ENCODE measurements around the gene SLC66A3.

SLC66A3 gene

DNA sequence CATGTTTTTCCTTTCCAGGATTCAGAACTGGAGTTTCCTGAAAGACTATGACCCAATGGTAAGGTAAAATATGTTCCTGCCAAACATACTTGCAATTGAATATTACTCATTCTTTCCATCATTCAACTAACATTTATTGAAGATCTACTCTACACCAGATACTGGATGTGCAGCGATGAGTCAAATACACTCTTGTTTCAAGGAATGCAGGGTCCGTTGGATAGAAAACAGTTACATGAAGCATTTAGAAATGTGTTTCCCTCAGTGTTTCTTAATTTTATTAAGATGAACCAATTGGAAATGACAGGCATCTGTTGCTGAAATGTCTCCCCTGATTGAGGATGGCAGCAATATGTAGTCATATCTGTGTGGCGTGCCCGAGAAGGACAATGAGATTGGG is 14.8 kb upstream of the SLC66A3 start:
- DNase-seq = no peak

DNA sequence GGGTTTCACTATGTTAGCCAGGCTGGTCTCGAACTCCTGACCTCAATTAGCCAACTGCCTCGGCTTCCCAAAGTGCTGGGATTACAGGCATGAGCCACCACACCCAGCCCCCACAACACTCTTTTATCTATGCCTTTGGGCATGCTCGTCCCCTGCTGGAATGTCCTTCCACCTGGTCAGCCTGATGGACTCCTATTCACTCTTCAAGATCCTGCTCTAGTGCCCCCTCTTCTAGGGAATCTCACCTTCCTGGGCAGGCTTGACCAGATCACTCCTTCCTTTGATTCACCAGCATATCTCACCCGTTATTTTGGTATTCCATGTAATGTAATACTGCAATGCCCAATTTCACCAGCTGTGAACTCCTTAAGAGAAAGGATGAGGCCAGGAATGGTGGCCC is 13.9 kb upstream of the SLC66A3 start:
- DNase-seq = no peak

DNA sequence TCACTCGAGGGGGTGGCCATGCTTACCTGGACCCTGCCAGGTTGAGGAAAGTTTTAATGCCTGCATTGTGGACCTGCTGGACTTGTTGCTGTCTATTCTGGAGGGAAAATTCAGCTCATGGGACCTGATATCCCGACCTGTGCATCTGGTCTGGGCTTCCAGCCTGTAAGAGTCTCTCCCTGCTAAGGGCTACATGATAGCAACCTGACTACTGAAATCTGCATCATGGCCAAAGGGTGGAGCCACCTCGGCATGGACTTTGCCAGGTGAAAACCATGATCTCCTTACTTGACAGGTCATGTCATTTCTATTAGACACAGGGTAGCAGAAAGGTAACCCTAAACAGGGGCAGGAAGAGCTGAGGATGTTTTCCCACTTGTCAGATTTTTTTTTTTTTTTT is 12.9 kb upstream of the SLC66A3 start:
- DNase-seq = no peak

DNA sequence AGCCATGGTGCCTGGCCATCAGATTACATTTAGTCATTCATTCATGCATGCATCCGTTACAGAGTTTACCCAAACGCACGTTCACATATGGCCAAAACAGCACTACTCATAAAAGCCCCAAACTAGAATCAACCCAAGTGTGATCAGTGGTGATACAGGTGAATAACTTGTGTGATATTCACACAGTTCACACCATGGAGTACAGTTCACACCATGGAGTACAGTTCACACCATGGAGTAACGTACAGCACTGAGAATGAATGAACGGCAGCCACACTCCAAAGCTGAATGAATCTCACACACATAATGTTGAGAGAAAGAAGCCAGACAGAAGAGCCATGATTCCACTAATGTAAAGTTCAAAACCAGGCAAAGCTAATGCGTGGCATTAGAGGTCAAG is 12.3 kb upstream of the SLC66A3 start:
- no peak for DNase-seq

DNA sequence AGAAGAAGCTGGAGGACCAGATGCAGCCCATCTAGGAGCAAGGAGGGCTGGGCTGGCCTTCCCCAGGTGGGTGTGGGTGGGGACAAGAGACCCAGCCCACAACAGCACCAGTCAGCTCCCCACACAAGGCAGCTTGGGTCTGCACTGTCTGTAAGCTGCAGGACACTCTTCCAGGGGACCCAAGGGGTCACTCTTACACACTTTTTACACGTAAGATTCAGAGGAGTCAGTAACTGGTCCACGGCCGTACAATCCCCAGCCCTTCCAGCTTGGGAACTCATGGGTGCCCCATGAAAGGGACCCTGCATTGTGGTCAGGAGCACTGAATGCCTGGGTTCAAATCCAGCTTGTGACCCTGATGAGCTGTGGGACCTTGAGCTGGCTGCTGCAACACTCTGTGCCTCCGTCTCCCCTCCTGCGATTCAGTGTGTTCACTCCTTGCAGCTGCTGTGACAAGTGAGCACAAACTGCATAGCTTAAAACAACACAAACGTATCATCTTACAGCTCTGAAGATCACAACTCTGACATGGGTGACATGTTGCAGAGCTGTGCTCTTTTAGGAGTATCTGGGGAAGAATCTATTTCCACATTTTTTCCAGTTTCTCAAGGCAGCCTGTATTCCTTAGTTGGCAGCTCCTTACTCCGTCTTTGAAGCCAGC is 11.1 kb upstream of the SLC66A3 start:
- DNase-seq = no peak

DNA sequence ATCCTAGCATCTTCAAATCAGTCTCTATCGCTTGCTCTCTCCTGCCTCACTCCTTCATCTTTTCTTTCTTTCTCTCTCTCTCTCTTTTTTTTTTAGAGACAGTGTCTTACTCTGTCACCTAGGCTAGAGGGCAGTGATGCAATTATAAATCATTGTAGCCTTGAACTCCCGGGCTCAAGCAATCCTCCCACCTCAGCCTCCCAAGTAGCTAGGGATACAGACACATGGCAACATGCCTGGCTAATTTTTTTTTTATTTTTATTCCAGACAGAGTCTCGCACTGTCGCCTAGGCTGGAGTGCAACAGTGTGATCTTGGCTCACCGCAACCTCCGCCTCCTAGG is 10.6 kb upstream of the SLC66A3 start:
- no peak for DNase-seq

DNA sequence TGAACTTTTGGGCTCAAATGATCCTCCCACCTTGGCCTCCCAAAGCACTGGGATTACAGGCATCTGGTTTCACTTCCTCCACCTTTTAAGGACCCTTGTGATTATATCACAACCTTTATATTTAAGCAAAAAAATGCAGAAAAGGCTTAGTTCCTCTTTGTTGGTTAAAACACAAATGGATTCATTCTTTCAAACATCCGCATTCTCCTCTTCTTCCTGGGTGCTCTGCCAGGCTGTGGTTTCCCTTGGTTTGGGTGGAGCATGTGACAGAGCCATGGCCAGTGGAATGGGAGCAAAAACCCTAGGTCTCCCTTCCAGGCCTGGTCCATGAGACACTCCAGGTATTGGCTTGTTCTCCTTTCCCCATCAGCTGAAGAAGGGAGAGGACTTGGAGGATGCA is 9.9 kb upstream of the SLC66A3 start:
- DNase-seq = no peak

DNA sequence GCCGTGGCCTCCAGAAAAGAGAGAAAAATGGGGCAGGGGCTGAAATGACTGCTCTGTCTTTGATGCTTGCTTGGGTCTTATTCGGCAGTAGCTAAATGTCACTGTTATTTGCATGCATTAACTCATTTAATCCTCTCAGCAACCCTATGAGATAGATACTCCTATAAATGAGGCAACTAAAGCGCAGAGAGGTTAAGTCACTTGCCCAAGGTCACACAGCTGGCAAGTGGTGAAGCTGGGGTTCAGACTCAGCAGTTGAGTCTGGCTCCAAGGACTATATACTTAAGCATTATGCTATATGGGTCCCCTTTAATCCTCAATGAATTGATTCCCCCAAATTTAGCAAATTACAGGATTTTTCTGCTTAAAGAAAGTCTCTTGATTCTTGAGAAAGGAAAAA is 9.2 kb upstream of the SLC66A3 start:
- no peak for DNase-seq

DNA sequence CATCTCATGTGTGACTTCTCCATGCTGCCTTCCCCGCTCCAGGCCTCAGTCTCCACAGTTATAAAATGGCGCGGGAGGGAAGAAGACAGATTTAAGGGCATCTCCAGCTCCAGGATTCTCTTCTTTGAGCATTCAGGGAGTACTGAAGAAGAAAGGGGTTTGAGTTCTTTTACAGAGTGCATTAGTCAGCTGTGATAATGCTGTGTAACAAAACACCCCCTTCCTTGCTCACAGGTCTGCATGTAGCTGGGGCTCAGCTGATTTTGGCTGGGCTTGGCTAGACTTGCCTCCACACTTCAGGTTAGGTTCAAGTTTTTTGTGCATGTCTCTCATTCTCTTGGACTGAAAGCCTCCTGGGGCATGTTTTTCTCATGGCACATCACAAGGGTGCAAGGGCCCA is 8.0 kb upstream of the SLC66A3 start:
- no peak for DNase-seq

DNA sequence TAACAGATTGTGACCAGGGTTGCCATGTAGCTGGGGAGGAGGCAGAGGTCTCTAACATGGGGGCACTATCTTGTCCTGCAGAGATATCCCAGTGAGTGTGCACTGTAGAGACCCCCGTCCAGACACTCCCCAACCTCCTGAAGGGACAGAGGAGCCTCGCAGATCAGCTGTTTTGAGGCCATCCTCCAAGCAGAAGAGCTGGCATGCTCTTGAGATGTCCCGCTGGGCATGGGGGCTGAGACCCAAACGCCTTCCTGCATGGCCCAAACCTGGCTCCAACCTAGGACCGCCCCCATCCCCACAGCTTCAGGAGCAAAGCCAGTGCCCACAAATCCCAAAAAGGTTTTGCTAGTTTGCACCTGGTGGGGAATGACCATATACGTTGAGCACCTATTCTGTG is 2.7 kb upstream of the SLC66A3 start:
- no peak for DNase-seq

DNA sequence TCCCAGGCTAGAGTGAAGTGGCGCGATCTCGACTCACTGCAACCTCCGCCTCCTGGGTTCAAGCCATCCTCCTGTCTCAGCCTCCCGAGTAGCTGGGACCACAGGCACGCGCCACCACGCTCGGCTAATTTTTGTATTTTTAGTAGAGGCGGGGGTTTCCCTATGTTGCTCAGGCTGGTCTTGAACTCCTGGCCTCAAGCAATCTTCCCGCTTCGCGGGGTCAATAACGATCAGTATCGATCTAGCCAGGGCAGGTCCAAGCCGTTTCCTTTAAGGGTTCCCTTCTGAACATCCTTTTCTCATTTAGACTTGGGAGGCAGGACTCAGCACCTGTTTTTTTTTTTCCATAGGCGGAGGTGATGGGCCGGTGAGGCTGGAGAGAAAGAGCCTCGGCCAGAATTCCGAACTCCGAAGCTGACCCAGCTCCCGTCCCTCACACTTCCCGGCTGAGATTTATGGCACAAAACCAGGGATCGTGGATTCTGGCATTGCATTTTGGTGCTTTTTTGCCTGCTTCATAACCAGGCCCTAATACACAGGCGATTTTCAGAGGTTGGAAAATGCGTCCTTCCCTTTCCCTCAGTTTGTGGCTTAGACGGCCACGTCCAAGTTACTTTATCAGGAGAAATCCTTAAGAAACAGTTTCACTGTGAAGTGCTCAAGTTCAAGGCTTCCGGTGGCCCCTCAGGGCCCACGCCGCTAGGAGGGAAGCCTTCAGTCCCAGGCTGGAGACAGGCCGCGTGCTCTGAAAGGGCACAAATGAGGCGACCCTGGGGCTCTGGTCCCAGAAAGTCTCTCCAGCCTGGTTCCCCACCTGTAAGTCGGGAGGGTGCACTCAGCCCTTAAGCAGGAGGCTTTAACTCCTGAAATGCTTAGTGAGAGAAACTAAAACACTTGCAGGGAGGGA is 998 bp upstream of the SLC66A3 start:
- no peak for DNase-seq

DNA sequence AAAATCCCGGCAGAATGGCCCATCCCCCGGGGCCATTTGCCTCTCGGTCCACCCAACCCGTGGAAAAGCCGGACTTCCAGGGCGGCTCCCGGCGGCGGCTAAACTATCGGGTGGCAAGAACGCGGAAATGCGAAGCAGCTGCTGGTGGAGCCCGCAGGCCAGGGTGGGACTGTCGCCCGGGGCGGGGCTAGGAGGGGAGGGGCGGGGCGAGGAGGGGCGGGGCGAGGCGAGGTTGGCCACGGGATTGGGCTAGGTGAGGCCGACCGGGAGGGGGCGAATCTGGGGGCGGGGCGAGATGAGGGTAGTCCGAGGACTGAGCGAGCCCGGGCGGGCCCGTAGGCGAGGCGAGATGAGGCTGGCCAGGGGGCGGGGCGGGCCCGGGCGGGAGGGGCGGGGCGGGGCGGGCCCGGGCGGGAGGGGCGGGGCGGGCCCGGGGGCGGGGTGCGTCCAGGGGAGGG is 315 bp upstream of the SLC66A3 start:
- peak; percentile 98 for DNase-seq

DNA sequence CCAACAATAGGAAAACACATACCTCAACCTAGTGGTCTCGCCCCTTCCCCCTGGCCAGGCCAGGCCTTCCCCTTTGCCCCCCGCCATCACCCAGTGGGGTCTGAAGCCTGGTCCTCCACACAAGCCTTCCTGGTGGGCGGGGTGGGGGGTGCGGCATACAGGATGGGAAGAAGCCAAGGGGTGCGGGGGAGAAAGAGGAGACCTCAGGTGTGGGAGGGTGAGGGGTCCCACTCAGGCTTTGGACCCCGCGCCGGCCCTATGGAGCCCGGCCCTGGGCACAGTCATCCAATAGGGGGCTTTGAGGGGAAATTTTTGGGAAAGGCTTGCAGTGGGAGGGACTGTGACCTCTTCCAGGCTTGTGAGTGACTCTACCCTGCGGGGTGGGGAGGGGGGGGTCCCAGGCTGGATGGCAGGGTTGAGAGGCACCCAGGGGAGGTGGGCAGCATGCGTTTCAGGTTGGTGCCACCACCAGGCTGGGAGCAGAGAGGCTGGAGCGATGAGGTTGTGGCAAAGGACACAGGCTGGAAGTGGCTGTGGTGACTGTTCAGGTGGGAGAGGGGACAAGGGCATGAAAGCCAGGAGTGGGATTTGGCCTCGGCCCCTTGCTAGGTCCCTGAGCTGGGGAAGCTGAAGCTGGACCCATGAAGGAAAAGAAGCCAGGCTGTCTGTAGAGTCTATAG is 1.3 kb downstream of the SLC66A3 start:
- no peak for DNase-seq

DNA sequence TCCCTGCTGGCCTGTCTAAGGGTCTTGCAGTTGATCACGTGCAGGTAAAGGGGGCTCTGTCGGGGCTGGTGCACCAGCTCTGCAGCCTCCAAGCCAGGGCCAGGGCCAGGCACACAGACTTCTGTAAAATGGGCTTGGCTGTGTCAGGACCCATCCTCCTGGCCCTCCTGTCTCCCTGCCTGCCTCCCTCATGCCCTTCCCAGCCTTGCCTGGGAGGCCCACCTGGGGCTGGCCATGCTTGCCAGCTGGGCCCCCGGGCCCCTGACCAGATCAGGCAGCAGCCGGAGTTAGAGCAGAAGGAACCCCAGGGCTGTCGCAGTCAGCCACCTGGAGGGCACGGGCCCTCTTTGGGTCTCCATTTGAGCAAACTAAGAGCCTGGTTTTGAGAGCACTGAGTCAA is 2.0 kb downstream of the SLC66A3 start:
- no peak for DNase-seq

DNA sequence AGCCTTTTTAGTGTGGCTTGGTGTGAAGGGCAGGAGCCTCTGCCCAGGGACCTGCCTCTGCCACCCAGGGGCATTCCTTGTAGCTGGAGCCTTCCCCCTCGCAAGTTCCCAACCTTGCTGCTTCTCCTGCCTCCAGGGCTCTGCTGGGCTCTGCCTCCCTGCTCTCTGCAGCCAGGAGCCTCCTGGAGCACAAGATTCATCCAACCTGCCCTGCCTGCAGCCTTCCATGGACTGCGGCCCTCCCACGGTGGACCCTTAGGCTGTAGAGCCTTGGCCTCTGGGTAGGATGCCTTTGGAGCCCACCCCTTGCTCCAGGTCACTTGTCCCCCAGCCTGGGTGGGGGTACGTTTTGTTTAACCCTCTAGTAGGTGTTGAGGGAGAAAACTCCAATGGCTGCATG is 2.5 kb downstream of the SLC66A3 start:
- DNase-seq = no peak

DNA sequence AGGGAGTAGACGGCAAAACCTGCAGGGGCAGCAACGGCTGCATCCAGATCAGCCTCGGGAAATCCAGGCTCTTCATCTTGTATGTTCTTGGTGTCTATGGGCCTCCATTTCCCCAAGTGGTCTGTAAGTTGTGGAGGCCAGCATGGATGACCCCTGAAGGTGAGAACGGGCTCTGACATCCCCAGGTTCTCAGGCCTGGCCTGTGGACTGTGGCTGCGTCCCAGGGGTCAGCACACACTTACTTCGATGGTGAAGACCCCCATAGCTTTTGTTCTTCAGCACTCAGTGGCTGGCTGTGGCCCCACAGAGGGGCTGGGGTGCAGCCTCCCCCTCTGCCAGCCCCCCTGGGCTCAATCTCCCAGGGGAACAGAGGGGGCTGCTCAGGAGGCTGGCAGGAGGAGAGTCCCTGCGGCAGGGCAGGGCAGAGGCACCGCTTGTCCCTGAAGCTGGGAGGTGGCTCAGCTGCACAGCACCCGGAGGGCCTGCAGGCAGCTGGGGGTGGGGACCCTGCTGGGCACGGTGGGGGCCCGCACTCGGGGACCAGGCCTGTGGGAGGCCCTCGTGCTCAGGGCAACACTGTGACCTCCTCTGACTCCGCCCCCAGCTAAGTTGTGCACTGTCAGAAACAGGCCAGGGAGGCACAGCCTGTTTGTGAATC is 3.8 kb downstream of the SLC66A3 start:
- DNase-seq = no peak

DNA sequence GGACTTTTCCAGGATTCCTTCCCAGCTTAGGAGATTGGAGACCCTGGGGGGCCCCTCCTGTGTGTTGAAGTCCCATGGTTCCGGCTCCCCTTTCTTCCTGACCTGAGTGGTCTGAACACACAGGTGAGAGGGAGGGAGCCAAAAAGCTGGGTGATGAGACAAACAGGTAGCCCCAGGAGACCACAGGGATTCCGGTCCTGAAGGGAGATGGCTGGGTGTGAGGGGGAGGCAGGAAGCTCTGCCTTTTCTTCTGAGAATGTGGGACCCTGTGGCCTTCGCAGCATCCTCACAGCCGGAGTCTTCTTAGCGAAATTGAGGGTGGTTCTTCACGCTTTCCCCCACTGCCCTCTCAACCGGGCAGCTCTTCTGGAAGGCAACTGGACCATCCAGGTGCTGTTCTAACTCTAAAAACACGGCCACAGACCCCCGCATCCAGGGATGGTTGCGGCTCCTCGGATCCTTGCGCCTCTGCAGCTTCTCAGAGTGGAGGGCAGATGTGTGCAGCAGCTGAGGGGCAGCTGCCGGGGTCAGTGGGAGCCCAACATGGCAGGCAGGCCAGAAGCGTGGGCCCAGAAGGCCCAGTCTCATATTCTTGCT is 4.4 kb downstream of the SLC66A3 start:
- DNase-seq = no peak

DNA sequence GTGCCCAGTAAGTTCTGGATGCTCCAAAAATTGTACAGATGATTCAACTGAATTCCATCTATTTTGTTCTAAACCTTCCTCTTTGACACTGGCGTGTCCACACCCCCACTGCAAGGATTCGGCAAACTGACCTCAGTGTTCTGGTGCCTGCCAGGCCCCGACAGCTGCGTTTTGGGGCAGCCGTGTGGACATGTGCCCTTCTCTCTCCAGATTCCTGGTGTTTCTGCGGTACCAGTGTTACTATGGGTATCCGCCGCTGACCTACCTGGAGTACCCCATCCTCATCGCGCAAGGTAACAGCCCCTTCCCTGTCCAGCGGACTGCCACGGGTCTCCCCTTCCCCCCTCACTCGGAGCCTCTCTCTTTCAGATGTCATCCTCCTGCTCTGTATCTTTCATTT is 5.0 kb downstream of the SLC66A3 start:
- DNase-seq = no peak

DNA sequence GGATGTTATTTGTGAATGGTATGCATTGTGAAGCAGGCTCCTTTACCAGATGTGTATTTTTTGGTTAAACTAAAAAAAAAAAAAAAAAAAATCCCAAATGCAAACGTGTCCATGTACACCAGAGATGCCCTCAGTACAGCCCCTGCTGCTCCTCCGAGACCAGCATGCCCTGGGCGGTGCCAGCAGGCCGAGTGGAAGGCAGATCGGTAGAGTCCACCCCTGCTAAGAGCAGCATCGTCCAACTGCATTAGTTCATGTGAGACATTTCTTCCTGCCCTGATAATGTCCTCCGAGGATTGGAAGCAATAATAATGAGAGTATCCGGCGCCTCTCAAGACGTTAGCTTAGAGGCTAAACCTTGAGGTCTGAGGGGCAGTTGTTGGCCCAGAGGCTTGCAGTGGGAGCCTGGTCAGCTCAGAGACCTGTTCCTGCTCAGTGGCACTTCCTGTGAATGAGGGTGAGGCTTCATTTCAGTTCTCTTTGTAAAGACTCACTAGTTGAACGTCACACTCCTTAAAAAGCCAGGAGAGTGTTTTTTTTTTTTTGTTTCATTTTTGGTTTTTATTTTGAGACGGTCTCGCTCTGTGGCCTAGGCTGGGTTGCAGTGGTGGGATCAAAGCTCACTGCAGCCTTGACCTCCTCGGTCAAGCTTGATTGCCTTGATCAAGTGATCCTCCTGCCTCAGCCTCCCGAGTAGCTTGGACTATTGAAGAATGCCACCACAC is 5.6 kb downstream of the SLC66A3 start:
- DNase-seq = no peak

DNA sequence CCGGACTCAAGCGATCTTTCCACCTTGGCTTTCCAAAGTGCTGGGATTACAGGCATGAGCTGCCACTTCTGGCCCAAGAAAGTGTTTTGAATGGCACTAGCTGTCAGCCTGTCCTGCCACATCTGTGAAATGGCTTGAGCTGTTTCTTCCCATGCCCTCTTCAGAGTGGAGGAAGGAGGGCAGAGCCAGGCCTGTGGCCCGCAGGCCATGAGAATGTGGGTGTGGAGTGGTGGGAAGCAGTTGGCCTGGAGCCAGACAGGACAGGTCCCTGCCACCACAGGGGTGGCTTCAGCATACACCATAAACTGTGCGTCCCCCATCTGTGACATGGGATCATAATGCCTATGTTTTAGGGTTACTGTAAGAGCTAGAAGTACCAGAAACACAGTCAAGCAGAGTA is 6.5 kb downstream of the SLC66A3 start:
- no peak for DNase-seq

DNA sequence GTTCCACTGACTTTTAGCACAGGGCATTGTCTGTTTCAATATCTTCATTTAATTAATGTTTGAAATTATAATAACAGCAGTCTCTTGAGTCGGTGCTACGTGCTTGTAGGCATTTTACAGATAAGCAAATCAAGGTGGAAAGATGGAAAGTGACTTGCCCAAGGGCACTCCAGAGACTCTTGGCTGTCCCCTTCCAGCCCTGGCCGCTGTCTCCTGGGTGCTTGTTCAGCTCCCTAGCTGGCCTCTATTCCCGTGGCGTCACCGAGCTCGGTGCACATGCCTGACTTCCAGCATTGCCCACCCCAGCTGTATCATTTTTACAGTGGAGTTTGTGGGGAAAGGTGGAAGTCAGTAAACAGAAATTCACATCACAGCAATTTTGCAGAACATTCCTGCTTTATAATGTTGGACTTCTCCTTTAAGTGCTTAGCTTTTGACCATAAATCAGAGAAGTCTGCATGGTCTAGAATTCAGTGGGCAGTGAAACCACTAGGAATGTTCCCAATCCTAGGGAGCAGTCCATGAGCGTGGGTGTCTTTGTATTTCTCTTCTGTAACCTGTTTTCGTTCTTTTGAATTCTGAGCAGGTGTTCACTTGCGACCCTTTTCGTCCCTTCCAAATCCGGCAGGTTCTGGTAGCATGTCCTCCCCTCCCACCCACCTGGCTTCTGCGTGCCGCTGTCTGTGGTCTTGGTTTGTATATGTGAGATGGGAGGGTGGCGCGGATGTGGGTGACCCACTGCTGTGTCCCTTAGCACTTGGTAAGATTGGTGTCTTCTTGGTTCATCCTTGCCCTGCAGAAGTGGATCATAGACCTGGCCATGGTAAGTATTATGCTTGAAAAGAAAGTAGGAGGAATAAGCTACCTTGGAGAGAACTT is 8.4 kb downstream of the SLC66A3 start:
- DNase-seq = no peak
